Pancreas (tissue), 10 donors: Measurements from ENCODE around the gene ZFR2. TPM values are rescaled to one million over a fixed set of nuclear protein-coding genes. Genes with fewer than 3 reads are reported as not detected.

ENCODE experiments used
- ATAC-seq, 4 donors: fragments of 200-7000 bp; cut with Tn5 transposase; one replicate each; pipeline versions ENCODE4 v1.8.0 to v1.9.1; 2020; ENCODE audit warnings: mild to moderate bottlenecking in 4 of 4, moderate library complexity in 4 of 4
- DNase-seq, 6 donors: peaks; one replicate each; pipeline ENCODE4 v3.0.0-alpha.2; 2020
- FAIRE-seq: peaks from 2 replicates; lab custom pipeline; 2012; peaks lifted over from hg19 to GRCh38; lab: Jason Lieb, UNC
- H3K27ac ChIP-seq, 4 donors: fragments of 200-600 bp; sonication (generic); 1 replicate in 3 of 4; 2 replicates in 1 of 4; pipeline versions ENCODE4 v1.5.0 to v1.8.0; 2020
- H3K27me3 ChIP-seq, 4 donors: fragments of 200-600 bp; one replicate each; pipeline ENCODE4 v1.8.0; 2021
- H3K36me3 ChIP-seq, 3 donors: fragments of 200-600 bp; sonication (generic) in 1 of 3; one replicate each; pipeline versions ENCODE4 v1.5.0 to v1.8.0; 2020 to 2021
- H3K4me1 ChIP-seq, 3 donors: fragments of 200-600 bp; one replicate each; pipeline ENCODE4 v1.8.0; 2021
- H3K4me3 ChIP-seq, 4 donors: fragments of 200-600 bp; sonication (generic) in 2 of 4; one replicate each; pipeline versions ENCODE4 v1.5.0 to v1.8.0; 2020 to 2021
- H3K9me3 ChIP-seq, 4 donors: fragments of 200-600 bp; one replicate each; pipeline ENCODE4 v1.8.0; 2021
- CTCF ChIP-seq, 4 donors: fragments of 200-600 bp; sonication (generic) in 3 of 4; IDR thresholded peaks; one replicate each; pipeline versions ENCODE4 v1.5.0 to v1.8.0; 2021; ENCODE audit warnings: antibody characterized with exemption in 4 of 4
- WGBS, 2 donors: extraction: QIAGEN DNeasy Blood & Tissue Kit; methylation state at CpG; one replicate each; pipeline ENCODE4 v1.1.7; 2013; 5-methylcytosine and 5-hydroxymethylcytosine counted together
- intact Hi-C, 3 donors: fragments of 100-400 bp; cut with DNase I; formaldehyde crosslinking; loops; one replicate each; pipeline versions ENCODE4 v1.11.1 to v1.14.2; 2022
- polyA plus RNA-seq, 2 donors: library from polyadenylated mRNA; stranded (reverse); fragments of 200-250 nt; gene quantifications; one replicate each; pipeline ENCODE4 v1.2.3, GENCODE V29; 2013
- total RNA-seq, 6 donors: library from RNA; stranded (reverse); fragmentation: NEBNext Ultra II Directional in 4 of 6; extraction: Animal tissue kit (Norgen Biotek cat#: 25700) in 4 of 6; gene quantifications; one replicate each; pipeline versions ENCODE4 v1.2.1 to v1.2.4, GENCODE V29; 2021 to 2023
- donor health status: healthy with polysubstance abuse.
- donor health status: DM: no; HTN: no; CAD: no; lungs with moderate emphysema.
- donor health status: DM: no; HTN: no; CAD: no.
- donor health status: control.
- donor health status: control.
- donor health status: Bipolar disorder and iron deficiency.
- donor health status: DM: yes; HTN: yes; CAD: no.
- donor health status: DM: no; HTN: no; CAD: no.
- donor health status: DM: no; HTN: no; CAD: no.
- donor health status: DM: yes; HTN: yes; CAD: no.

ZFR2 gene
- total and polyA plus RNA-seq, 8 donors, result 0.06 to 3.1 (median 0.34) TPM; not detected in 2

DNA sequence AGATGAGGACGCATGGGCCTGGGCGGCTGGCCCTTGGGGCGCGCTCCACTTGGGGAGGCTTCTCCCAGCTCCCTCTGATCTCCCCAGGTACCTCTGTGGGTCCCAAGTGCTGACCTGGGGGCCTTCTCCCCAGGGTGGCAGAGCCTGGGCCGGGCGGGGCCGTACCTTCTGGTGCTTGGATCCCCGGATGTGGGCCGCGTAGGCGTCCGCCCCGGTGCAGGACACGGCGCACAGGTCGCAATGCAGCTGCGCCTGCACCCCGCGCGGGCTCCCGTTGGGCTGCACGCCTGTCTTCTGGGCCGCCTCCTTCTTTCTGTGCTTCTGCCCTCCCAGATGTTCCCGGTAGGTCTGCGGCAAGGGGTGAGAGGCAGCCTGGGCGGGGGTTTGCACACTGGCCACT is 41.5 kb downstream of the ZFR2 start:
- TF ChIP-seq CTCF (IDR thresholded peaks at IDR 0.05), result no peak
- Histone ChIP-seq H3K9me3 (no peaks in the 10 kb centered on the region), H3K4me3 (no peak overlapping the region), H3K4me1 (no peaks in the 10 kb centered on the region), H3K27ac (no peak overlapping the region), H3K36me3 (no peaks in the 10 kb centered on the region), H3K27me3 (no peaks in the 10 kb centered on the region)
- 89 to 94% methylated on average over 5 to 26 of the region's 26 CpGs for WGBS, 2 donors
- intact Hi-C loops, result no loop called here
- DNase-seq, result no peak
- no peak for FAIRE-seq
- ATAC-seq, result no peak

DNA sequence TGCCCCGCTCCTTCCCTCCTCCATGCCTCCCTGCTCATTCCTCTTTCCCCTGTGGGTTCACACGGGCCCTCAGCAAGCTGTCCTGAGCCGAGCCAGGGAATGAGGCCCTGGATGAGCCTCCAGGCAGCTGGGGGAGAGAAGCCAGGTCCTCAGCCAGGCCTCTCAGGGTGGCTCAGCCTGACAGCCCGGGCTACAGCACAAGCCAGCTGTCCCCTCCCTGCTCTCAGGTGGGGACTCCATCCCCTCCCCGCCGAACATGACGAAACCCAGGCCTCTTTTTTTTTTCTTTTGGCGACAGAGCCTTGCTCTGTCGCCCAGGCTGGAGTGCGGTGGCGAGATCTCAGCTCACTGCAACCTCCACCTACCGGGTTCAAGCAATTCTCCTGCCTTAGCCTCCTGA is 42.7 kb downstream of the ZFR2 start:
- H3K27ac ChIP-seq, result no peak overlapping the region
- no peaks in the 10 kb centered on the region for H3K9me3 ChIP-seq
- no peak for TF ChIP-seq CTCF (IDR thresholded peaks at IDR 0.05)
- H3K4me3 ChIP-seq, result no peak overlapping the region
- DNase-seq (no peak), ATAC-seq (no peak), FAIRE-seq (no peak)
- no peaks in the 10 kb centered on the region for H3K4me1 ChIP-seq
- intact Hi-C loops, result no loop called here
- H3K27me3 ChIP-seq, result no peaks in the 10 kb centered on the region
- no peaks in the 10 kb centered on the region for H3K36me3 ChIP-seq
- WGBS, 2 donors, result 55 to 64% methylated on average over 12 of the region's 12 CpGs

DNA sequence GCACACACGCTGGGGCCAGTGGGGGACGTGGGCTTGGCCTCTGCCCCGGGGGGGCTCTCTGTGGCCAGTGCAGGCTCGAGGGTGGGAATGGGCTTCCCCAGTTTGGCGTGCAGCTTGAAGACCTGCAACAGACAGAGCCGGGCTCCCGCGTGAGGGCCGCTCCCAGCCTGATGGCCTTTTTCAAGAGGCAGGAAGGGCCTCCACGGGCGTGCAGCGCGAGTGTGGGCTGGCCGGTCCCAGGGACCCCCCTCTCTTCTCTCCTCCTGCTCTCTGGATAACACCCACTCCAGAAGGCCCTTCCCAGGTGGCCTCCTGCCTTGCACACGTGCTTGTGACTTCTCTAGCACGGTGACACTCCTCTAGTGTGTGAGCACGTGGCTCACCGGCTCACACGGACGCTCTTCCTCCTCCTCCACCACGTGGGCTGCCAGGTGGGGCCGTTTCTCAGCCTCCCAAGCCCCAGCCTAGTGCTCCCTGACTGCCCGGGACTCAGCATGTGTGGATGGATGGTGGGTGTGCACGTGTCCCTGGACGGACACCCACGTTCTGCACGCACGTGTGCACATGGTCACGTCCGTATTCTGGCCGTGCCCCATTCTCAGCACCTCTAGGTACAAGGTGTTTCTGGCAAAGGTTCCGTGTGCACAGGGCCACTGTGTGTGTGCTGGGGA is 43.4 kb downstream of the ZFR2 start:
- WGBS, 2 donors, result 50 to 58% methylated on average over 32 of the region's 32 CpGs
- FAIRE-seq, result no peak
- intact Hi-C loops, result no loop called here
- Histone ChIP-seq H3K4me1 (no peaks in the 10 kb centered on the region), H3K27me3 (no peaks in the 10 kb centered on the region), H3K27ac (no peak overlapping the region), H3K4me3 (no peak overlapping the region), H3K36me3 (no peaks in the 10 kb centered on the region), H3K9me3 (no peaks in the 10 kb centered on the region)
- DNase-seq, result peak in 1 of 6 donors; percentile 52
- ATAC-seq, result no peak
- TF ChIP-seq CTCF (IDR thresholded peaks at IDR 0.05), result no peak

DNA sequence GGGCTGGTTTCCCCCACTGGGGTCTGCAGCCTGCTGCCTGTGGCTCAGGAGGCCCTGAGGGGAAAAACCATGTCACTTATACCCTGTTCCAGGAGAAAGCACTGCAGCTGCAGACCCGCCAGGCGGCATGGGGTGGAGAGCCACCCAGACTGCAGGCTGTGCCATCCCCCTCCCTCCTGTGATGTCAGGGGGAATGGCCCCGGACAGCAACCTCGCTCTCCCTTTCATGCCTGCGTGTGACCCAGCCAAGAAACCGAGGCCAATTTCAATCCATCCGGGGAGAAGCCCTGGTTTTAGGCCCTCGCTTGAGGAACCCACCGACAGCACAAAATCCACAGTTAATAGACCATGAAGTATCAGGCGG is 45.5 kb downstream of the ZFR2 start:
- H3K9me3 ChIP-seq, result no peaks in the 10 kb centered on the region
- TF ChIP-seq CTCF (IDR thresholded peaks at IDR 0.05), result no peak
- intact Hi-C loops, result loop anchor here in 1 of 3 donors (5.0 kb wide), 1 partner anchor 156 kb away; no protein-coding TSS in a partner anchor
- DNase-seq (no peak), ATAC-seq (no peak), FAIRE-seq (no peak)
- no peak overlapping the region for H3K4me3 ChIP-seq
- WGBS, 2 donors, result 69 to 78% methylated on average over 10 of the region's 10 CpGs
- H3K27me3 ChIP-seq, result no peaks in the 10 kb centered on the region
- H3K27ac ChIP-seq, result no peak overlapping the region
- H3K36me3 ChIP-seq, result no peaks in the 10 kb centered on the region
- no peaks in the 10 kb centered on the region for H3K4me1 ChIP-seq

DNA sequence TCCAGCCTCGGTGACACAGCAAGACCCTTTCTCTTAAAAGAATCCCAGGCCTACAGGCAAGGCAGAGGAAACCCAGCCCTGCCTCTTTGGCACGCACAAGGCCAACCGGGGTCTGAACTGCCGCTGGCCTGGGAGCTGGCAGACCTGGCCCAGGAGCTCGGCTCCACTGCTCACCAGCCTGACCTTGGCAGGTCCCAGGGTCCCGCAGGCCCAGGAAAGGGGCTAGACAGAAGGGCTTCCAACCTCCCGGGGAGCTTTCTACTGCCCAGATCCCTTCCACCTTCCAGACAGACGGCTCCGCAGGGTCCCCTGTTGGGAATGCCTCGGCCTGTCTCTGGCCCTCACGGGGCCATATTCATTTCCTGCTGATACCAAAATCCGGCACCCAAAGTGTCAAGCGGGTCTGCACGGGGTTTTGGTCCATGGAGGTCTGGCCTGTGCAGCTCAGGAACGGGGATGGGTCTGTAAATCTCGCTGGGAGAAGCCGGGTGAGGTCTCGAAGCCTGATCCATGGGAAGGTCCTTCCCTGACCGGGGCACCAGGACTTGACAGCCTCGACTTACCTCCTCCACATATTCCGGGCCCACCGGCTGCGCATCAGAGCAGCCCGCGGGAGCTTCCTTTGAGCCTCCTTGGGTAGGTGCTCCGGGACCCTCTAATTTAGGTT is 46.0 kb downstream of the ZFR2 start:
- ATAC-seq (no peak), DNase-seq (peak in 1 of 6 donors; percentile 59), FAIRE-seq (no peak)
- H3K4me3 ChIP-seq, result no peak overlapping the region
- H3K4me1 ChIP-seq, result no peaks in the 10 kb centered on the region
- intact Hi-C loops, result loop anchor here in 1 of 3 donors (5.0 kb wide), 1 partner anchor 156 kb away; no protein-coding TSS in a partner anchor
- no peaks in the 10 kb centered on the region for H3K27me3 ChIP-seq
- WGBS, 2 donors, result 64 to 80% methylated on average over 26 of the region's 26 CpGs
- H3K27ac ChIP-seq, result no peak overlapping the region
- H3K36me3 ChIP-seq, result no peaks in the 10 kb centered on the region
- no peaks in the 10 kb centered on the region for H3K9me3 ChIP-seq
- TF ChIP-seq CTCF (IDR thresholded peaks at IDR 0.05), result no peak
